K562 (cell line): Measurements from ENCODE around the gene GHDC. TPM values are rescaled to one million over a fixed set of nuclear protein-coding genes. Genes with fewer than 3 reads are reported as not detected.

Experiments
- ATAC-seq: fragments of 200-7000 bp; cut with Tn5 transposase; 3 replicates; pipeline ENCODE4 v1.9.1; 2020; ENCODE audit warnings: moderate library complexity
- BruUV-seq: library from RNA; stranded (reverse); fragments of 400-500 nt; replicated peaks from 2 replicates; lab custom pipeline; 2021; lab: Mats Ljungman, UMichigan
- CTCF ChIA-PET: fragments of 300-600 bp; formaldehyde crosslinking; extraction: SDS; loops from one replicate; lab custom pipeline; 2021; ENCODE audit warnings: low intra/inter-chr PET ratio; lab: Yijun Ruan, JAX
- POLR2A ChIA-PET: fragments of 300-600, 350-650 bp; sonication (Branson Sonifier 250); formaldehyde crosslinking; extraction: SDS; loops from one replicate; lab custom pipeline; 2021; ENCODE audit warnings: antibody characterized with exemption, inconsistent platforms; lab: Yijun Ruan, JAX
- DNase-seq, 4 experiments: peaks; one replicate each; pipeline versions ENCODE4 v3.0.0 to v3.0.0-alpha.2; 2011 to 2018; ENCODE audit warnings: low spot score in 3 of 4, mixed read lengths in 3 of 4; ENCODE audit errors: extremely low read depth in 1 of 4
- FAIRE-seq: peaks from 2 replicates; lab custom pipeline; 2011; peaks lifted over from hg19 to GRCh38; lab: Jason Lieb, UNC
- H2AFZ ChIP-seq: 2 replicates; pipeline ENCODE4 v1.6.0; 2011; ENCODE audit warnings: low read depth, low read length, control low read depth, inconsistent platforms
- H3K27ac ChIP-seq: fragments of 200-600 bp; 3 replicates; pipeline ENCODE4 v1.8.0; 2011; ENCODE audit warnings: low read depth, mild to moderate bottlenecking, control low read depth, inconsistent platforms, low read length, moderate library complexity, mixed read lengths; ENCODE audit errors: extremely low read depth
- H3K27me3 ChIP-seq, 2 experiments: fragments of 300-600 bp in 1 of 2; 2 replicates in 1 of 2; 3 replicates in 1 of 2; pipeline versions ENCODE4 v1.6.0 to v1.8.0; 2011; ENCODE audit warnings: inconsistent platforms in 2 of 2, low read length in 2 of 2, mild to moderate bottlenecking in 1 of 2, mixed read lengths in 1 of 2, moderate library complexity in 1 of 2; ENCODE audit not compliant: control insufficient read depth in 2 of 2, insufficient read depth in 2 of 2
- H3K36me3 ChIP-seq: fragments of 300-600 bp; 3 replicates; pipeline ENCODE4 v1.8.0; 2011; ENCODE audit warnings: mild to moderate bottlenecking, low read length, inconsistent platforms; ENCODE audit not compliant: control insufficient read depth, insufficient read depth
- H3K4me1 ChIP-seq, 2 experiments: fragments of 200-600 bp in 1 of 2; replicated peaks in 1 of 2; 2 replicates in 1 of 2; 3 replicates in 1 of 2; pipeline versions ENCODE4 v1.5.1 to v1.8.0; 2011; ENCODE audit warnings: inconsistent platforms in 2 of 2, low read length in 2 of 2, mild to moderate bottlenecking in 1 of 2, mixed read lengths in 1 of 2, moderate library complexity in 1 of 2; ENCODE audit not compliant: control insufficient read depth in 2 of 2, insufficient read depth in 2 of 2
- H3K4me2 ChIP-seq: 2 replicates; pipeline ENCODE4 v1.6.1; 2011; ENCODE audit warnings: low read length, control low read depth, inconsistent platforms, mixed read lengths; ENCODE audit not compliant: insufficient read depth
- H3K4me3 ChIP-seq: fragments of 200-600 bp; sonication (generic), shearing (Covaris generic); 2 replicates; pipeline ENCODE4 v1.5.1; 2016; ENCODE audit warnings: control low read depth, inconsistent platforms
- H3K79me2 ChIP-seq: fragments of 200-600 bp; 3 replicates; pipeline ENCODE4 v1.8.0; 2011; ENCODE audit warnings: low read length, inconsistent platforms; ENCODE audit not compliant: control insufficient read depth, insufficient read depth
- H3K9ac ChIP-seq, 2 experiments: 2 replicates each; pipeline versions ENCODE4 v1.6.0 to v1.6.1; 2011; ENCODE audit warnings: low read depth in 2 of 2, low read length in 2 of 2, control low read depth in 1 of 2, inconsistent platforms in 1 of 2, mild to moderate bottlenecking in 1 of 2, mixed read lengths in 1 of 2; ENCODE audit not compliant: insufficient read depth in 1 of 2
- H3K9me1 ChIP-seq: one replicate; pipeline ENCODE4 v1.6.0; 2011; ENCODE audit warnings: inconsistent platforms, mild to moderate bottlenecking, low read length, moderate library complexity; ENCODE audit not compliant: control insufficient read depth, insufficient read depth
- H3K9me3 ChIP-seq: replicated peaks from 2 replicates; pipeline ENCODE4 v1.5.1; 2011; ENCODE audit warnings: low read depth, low read length, inconsistent platforms; ENCODE audit not compliant: control insufficient read depth, insufficient read depth
- H4K20me1 ChIP-seq: replicated peaks from 2 replicates; pipeline ENCODE4 v1.6.1; 2011; ENCODE audit warnings: low read length, inconsistent platforms, mixed read lengths; ENCODE audit not compliant: control insufficient read depth, insufficient read depth
- ETV1 ChIP-seq: fragments of 450-650 bp; conservative IDR thresholded peaks from 2 replicates; pipeline ENCODE4 v1.6.1; 2016; ENCODE audit warnings: missing genetic modification characterization, control low read depth, low read depth, missing compliant biosample characterization
- GTF2F1 ChIP-seq: IDR thresholded peaks from 2 replicates; pipeline ENCODE4 v1.6.1; 2011; ENCODE audit warnings: low read depth, low read length, improper control_type of control experiment
- KDM4B ChIP-seq, 2 experiments: fragments of 450-650 bp in 1 of 2; sonication (generic) in 1 of 2; IDR thresholded peaks; 2 replicates each; pipeline ENCODE4 v1.6.1; 2016 to 2017; ENCODE audit warnings: borderline replicate concordance in 2 of 2, antibody characterized with exemption in 1 of 2, low read depth in 1 of 2, mild to moderate bottlenecking in 1 of 2
- NR0B1 ChIP-seq: fragments of 450-650 bp; IDR thresholded peaks from one replicate; pipeline ENCODE4 v1.6.1; 2018; ENCODE audit warnings: mild to moderate bottlenecking, moderate library complexity; ENCODE audit not compliant: partially characterized antibody
- SMAD2 ChIP-seq: fragments of 150-350 bp; IDR thresholded peaks from 2 replicates; pipeline ENCODE4 v1.6.1; 2014; ENCODE audit warnings: low read depth, mild to moderate bottlenecking, low read length
- TCF7 ChIP-seq: sonication (generic); IDR thresholded peaks from 2 replicates; pipeline ENCODE4 v1.6.1; 2016; ENCODE audit warnings: antibody characterized with exemption, borderline replicate concordance
- ZNF696 ChIP-seq: fragments of 250-450 bp; sonication (Bioruptor Pico); conservative IDR thresholded peaks from 2 replicates; pipeline ENCODE4 v1.4.0; 2020; ENCODE audit warnings: mild to moderate bottlenecking, moderate library complexity
- WGBS: fragments of 100-300 bp; shearing (Covaris generic); methylation state at CpG from one replicate; pipeline ENCODE4 v1.1.6; 2016; ENCODE audit warnings: low coverage, mixed read lengths; ENCODE audit not compliant: insufficient coverage; ENCODE audit errors: missing lambda C conversion rate; 5-methylcytosine and 5-hydroxymethylcytosine counted together
- in situ Hi-C: fragments of 300-500 bp; cut with MboI; formaldehyde crosslinking; loops from 4 replicates; pipeline ENCODE4 v1.15.0; 2018; ENCODE audit warnings: inconsistent platforms, mixed read lengths
- intact Hi-C: fragments of 100-400 bp; cut with micrococcal nuclease; formaldehyde crosslinking; loops from 2 replicates; pipeline ENCODE4 v1.14.2; 2022
- polyA plus RNA-seq, 8 experiments: library from polyadenylated mRNA; depleted of rRNA in 4 of 8; stranded (reverse) in 5 of 8; unstranded in 3 of 8; fragments of >200 nt; fragmentation: Nextera tagmentation in 2 of 8; fragmentation: Illumina TruSeq in 1 of 8; extraction: Ambion mirVana in 2 of 8; extraction: Trizol in 1 of 8; gene quantifications; 2 replicates each; pipeline versions ENCODE4 v1.2.1 to v1.2.3, GENCODE V29; 2011 to 2014; ENCODE audit warnings: inconsistent platforms in 1 of 8, missing spikeins in 1 of 8
- total RNA-seq, 7 experiments: library from RNA; depleted of rRNA in 6 of 7; stranded (reverse); fragments of >200 nt in 6 of 7; fragmentation: Illumina TruSeq in 2 of 7; extraction: Trizol in 2 of 7; gene quantifications; 2 replicates each; pipeline versions ENCODE4 v1.2.1 to v1.2.3, GENCODE V29; 2011 to 2021; ENCODE audit warnings: low replicate concordance in 1 of 7

Gene GHDC
- total and polyA plus RNA-seq, 9 of the 15 experiments (the other 6 are each of a cell fraction or from before 2014, with no cell fraction given) = 0.65 to 23.2 (median 11.2) TPM

GRCh38 chr17:42159796-42160530 lies 34.3 kb downstream of the GHDC start:
- TF ChIP-seq GTF2F1 = no peak
- no peak for TF ChIP-seq TCF7
- TF ChIP-seq ZNF696 (CRISPR knock-in tag) = no peak
- no peak for TF ChIP-seq KDM4B (IDR thresholded peaks at IDR 0.05; ENCODE audit: borderline replicate concordance in 2 of 2, low read depth in 1 of 2)
- TF ChIP-seq ETV1 (tag) = no peak
- no peak for TF ChIP-seq NR0B1
- no peak for TF ChIP-seq SMAD2
- TF ChIP-seq, all 486 proteins: peak for 0
- H3K4me1 ChIP-seq = peaks cover 7 to 32% of the 10 kb centered on the region in 2 experiments; a peak in 3 of 5 replicates
- no peak overlapping the region for H2AFZ ChIP-seq
- ATAC-seq (no peak), FAIRE-seq (no peak), DNase-seq (no peak)
- WGBS = 54% methylated on average over 12 of the region's 14 CpGs
- ChIA-PET CTCF (no interaction called here), POLR2A (interaction anchor here (1.0 kb wide), 1 partner anchor 9 kb away, joined by 3 read pairs; no protein-coding TSS in a partner anchor)
- H3K79me2 ChIP-seq = no peaks in the 10 kb centered on the region
- in situ Hi-C loops = no loop called here
- peaks cover 4% of the 10 kb centered on the region for H3K9me1 ChIP-seq
- H3K27me3 ChIP-seq = no peaks in the 10 kb centered on the region
- H3K9ac ChIP-seq = peak overlapping the region in 1 of 2 experiments; percentile 11; a peak in 2 of 4 replicates
- H3K9me3 ChIP-seq = no peaks in the 10 kb centered on the region
- H3K27ac ChIP-seq = no peak overlapping the region
- H4K20me1 ChIP-seq = no peaks in the 10 kb centered on the region; the same call in 1 of the 2 replicates
- H3K36me3 ChIP-seq = no peaks in the 10 kb centered on the region
- no peak overlapping the region for H3K4me2 ChIP-seq
- intact Hi-C loops = no loop called here
- H3K4me3 ChIP-seq = no peak overlapping the region
- no TSS peak for BruUV-seq
